IPS-11a (cell line): ENCODE results near the gene LARGE1.

Source experiments
- H3K4me3 ChIP-seq: one replicate; pipeline ENCODE4 v1.5.1; 2013; ENCODE audit warnings: low read depth, low read length, control low read depth

LARGE1 gene

DNA sequence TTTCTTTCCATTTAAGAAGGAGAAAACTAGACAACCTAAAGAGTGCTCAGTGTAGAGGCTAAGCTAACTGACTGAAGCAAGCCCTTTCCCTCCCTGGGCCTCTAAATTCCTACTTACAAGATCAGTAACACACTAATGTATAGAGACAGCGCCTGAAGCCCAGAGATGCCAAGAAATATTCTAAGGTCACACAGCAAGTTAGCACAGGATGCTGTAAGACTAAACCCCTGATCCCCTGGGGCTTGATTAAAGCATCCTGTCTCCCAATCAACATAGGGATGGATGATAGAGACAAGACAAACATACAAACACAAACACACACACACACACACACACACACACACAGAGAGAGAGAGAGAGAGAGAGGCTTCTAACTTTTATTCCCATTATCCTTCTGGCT, 5.6 kb downstream of the LARGE1 start:
- no peak overlapping the region for H3K4me3 ChIP-seq

DNA sequence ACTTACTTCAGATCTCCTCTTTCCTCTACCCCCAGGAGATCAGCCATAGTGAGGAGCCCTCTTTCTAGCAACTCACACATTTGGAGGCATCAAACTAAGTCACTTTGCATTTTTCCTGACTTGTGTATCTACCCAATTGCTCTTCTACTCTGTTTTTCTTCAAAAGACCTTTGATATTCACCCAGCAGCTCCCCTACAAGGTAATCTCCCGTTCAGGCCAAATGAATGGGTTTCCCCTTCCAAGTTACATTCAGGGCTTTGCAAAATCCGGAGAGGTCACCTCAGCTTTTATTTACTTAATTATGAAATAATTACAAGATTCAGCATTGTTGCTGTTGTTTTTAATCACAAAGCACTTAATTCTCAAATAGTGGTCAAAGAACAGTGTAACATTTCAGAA, 6.1 kb downstream of the LARGE1 start:
- no peak overlapping the region for H3K4me3 ChIP-seq

DNA sequence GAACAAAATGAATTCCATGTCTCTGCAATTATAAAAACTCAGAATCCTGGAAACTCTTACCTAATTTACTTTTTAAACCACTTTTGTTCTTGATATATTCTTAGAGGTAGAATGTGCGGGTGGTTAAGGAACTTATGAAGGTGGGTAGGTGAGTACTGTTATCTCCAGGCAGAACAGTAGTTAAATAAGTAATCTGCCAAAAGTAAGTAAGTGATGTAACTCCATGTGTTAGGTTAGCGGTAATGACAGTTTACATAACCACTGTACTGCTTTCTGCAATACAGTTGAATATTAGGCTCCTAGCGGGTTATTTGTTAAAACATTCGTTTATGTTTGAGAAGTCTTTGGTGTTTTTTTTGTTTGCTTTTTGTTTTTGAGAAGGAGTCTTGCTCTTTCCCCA, 7.1 kb downstream of the LARGE1 start:
- H3K4me3 ChIP-seq: no peak overlapping the region

DNA sequence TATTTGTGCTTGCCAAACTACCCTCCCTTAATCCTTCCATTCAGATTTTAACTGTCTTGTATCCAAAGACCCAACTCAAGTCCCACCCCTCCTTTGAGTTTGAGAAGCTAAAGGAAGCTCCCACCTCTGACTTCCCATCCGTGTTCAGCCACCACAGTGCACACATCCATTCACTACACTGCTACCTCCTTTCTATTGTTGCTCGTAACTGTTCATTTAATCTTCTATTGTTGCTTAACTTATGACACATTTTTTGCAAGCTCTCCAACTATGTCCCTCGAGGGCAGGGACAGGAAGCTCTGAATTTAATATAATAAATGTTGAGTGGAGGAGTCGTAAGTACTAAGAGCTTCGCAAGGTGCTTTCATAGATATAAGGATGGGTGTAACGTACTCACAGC, 10.4 kb downstream of the LARGE1 start:
- no peak overlapping the region for H3K4me3 ChIP-seq

DNA sequence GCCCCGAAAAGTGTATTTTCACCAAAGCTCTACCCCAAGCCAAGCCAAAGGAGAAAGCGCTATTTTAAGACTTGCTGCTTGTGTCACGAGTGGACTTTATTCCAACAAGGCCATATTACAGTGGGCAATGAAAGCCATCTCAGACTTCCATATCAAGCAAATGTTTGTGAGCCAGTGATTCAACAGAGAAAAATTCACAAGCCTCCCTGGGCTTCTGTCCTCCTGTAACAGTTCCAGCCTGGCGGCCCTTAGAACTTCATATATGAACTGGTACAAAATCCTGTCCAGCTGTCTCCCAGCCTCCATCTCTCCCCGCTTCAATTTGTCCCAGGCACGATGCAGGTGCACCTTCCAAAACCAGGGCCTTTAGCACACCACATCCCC, 11.2 kb downstream of the LARGE1 start:
- no peak overlapping the region for H3K4me3 ChIP-seq

DNA sequence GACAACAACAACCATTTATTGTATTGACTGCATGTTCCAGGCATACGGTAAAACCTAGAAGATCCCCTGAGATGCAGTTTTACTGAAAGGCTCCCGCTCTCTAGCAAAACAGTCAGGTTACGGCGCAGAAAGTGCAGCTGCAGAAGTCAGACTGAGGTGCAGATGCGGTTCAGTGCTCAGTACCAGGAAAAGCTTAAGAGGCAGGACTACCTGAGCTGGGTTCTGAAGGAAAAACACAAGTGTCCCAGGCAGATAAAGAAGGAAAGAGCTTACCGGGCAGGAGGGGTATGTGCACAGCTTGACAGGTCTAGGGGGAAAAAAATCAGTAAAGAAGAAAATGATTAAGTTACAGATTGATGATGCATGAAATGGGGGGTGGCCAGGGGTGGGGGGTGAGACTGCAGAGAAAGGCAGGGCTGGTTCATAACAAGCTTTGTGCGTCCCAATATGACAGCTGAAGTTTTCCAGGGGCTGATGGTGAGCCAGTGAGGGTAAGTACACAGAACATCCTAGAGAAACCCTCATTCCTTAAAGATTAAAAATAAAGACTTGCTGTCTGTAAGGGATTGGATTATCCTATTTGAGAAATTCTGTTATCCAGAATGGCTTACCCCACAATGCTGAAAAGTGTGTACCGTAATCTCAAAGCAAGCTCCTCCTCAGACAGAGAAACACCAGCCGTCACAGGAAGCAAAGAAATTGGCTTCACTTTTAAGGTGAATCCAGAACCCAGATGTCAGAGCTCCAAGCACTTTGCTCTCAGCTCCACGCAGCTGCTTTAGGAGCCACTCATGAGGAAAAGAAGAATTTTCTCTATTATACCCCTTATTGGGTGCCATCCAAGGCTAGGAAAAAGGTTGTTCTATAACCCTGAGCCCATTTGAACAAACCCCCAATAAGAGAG, 11.9 kb downstream of the LARGE1 start:
- H3K4me3 ChIP-seq: no peak overlapping the region

DNA sequence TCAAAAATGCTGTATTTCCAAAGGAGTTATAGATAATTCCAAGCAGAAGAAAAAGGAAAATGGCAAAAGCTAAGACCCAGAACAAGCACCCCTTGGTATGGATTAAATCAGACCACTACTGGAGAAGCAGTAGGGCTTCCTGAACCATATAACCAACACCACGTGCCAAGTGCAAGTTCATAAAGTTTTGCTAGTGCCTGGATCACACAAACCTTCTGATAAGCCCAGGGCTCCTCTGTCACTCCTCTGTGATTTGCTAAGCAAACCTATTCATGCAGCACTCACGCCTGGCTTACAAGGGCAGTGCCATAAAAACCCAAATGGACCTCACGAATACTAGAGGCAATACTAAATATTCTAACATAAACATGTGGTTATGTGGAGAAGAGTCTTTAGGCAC, 13.3 kb downstream of the LARGE1 start:
- H3K4me3 ChIP-seq: no peak overlapping the region

DNA sequence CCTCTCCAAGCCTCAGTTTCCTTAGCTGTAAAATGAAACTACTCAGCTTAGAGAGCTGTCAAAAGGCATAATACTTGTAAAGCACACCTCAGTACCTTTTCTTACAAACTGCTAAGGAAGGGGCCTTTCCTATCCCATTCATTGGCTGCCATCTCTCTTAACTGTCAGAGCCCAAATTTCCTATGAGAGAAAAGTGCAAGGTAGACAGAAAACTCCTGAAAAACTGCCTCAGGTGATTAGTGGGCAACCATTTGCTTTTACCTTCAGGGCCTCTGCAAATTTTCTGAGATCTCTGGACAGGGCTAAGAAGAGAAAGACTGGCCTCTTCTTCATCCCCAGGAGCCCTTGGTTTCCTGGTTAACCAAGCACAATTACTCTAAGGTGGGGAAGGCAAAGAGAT, 13.8 kb downstream of the LARGE1 start:
- H3K4me3 ChIP-seq: no peak overlapping the region

DNA sequence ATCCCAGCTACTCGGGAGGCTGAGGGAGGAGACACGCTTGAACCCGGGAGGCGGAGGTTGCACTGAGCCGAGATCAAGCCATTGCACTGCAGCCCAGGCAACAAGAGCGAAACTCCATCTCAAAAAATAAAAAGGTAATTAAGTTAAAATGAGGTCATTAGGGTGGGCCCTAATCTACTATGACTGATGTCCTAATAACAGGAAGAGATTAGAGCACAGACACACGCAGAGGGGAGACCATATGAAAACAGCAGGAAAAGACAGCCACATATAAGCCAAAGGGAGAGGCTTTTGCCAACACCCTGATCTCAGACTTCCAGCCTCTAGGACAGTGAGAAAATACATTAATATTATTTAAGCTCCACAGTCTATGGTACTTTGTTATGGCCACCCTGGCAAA, 17.3 kb downstream of the LARGE1 start:
- no peak overlapping the region for H3K4me3 ChIP-seq

DNA sequence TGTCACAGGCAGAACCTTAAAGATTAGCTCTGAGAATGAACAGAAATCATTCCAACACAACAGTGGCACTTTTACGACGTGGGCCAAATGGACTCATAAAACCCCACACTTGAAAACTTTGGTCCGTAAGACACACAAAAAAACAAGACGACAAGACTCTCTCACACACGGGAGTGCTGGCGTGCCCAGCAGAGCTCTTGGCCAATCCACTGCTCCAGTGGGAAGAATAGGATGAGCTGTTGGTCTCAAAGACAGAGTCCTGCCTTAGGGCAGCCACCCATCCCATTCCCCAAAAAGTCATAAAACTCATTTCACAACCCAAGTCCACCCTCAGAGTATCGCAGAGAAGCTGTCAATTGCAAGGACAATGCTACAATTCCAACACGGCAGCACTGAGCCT, 18.2 kb downstream of the LARGE1 start:
- H3K4me3 ChIP-seq: no peak overlapping the region

DNA sequence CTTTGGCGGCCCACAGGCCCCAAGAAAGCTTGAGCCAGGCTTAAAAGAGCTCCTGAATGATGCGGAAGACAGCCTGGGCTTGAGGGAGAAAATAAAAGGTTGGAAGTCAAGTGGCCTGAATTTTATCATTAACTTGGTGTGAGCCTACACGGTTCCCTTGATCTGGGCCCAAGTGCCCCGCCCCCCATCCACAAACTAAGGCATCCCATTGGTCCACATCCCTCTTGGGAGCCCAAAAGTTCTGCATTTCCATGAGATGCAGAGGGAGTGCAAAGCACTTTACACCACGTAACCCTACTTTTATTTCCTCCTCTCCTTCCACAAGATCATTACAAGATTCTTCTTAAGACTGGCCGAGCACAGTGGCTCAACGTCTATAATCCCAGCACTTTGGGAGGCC, 22.2 kb downstream of the LARGE1 start:
- no peak overlapping the region for H3K4me3 ChIP-seq

DNA sequence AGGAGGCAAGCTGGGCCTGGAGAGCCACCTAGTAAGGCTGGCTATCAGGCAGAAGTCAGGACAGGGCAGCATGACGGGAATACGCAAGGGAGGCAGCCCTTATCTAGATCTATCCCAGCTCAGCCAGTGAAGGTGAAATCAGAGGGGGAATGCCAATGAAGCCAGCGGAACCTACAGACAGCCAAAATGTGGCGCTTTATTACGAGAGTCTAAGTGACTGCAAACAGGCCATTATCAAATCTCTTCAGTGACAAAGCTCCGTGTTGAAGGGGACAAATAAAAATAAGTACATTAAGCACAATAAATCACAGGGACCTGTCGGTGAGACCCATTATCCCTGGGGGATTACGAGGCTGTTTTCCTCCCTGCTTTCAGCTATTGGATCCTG, 22.8 kb downstream of the LARGE1 start:
- H3K4me3 ChIP-seq: no peak overlapping the region

DNA sequence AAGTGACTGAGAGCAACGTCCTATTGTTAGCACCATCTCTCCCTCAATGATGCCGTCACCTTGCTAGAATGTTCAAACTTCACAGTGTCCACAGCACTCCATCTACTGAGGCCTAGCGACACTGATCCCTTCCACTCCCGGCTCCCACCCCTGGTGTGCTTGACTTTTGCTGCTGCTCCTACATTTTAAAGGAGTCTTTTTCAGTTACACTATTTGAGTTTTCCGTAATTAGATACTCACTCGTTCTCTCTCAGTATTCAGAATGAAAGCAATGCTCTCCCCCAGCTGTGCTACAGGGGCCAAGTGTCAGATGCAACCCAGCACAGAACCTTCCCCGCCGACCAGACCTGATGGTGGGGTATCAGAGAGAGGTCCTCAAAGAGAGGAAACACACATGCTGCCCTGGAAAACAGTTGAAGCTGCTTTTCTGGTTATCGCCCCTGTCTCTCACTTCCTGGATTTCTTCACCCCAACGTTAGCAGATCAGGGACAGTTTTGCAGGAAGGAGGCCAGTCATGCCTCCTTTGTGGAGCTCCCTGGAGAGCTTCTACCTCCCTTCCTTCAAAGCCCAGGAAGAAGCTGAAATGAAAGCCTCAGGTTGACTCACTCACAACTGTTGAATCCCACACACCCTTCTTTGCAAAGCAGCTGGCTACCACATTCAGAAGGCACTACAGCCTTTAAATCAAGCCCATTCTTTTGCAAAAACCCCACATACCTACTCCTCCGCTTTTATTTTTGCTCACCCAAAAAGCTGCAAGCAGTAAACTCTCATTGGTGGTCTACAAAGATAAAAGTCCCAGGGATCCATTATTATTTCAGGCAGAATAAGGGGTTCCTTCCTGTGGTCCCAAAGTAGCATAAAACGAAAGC, 23.5 kb downstream of the LARGE1 start:
- H3K4me3 ChIP-seq: no peak overlapping the region

DNA sequence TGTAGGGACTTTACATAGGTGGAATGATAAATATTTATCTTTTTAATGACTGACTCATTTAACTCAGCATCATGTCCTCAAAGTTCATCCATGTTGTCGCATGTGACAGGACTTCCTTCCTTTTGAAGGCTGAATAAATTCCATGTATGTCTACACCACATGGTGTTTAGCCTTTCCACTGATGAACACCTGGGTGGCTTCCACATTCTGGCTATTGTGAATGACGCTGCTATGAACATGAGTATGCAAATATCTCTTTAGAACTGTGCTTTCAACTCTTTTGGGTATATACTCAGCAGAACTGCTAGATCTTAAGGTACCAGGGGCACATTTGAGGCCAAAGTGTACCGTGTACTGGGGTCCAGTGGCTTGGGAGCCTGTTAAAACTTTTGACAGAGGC, 24.1 kb downstream of the LARGE1 start:
- H3K4me3 ChIP-seq: no peak overlapping the region

DNA sequence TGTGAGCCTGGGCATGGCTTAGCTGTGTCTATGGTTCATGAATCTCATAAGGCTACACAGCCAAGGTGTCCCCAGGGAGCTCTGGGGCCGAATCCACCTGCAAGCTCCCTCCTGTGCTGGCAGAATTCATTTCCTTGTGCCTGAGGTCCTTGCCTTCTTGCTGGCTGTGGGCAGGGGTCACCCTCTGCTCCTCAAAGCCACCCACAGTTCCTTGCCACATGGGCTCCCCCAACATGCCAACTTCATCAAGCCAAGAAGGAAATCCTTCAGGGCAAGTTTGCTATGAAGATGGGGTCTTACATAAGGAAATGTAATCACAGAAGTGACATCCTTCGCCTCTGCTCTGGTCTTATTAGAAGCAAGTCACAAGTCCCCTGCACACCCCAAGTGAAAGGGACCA, 24.8 kb downstream of the LARGE1 start:
- no peak overlapping the region for H3K4me3 ChIP-seq

DNA sequence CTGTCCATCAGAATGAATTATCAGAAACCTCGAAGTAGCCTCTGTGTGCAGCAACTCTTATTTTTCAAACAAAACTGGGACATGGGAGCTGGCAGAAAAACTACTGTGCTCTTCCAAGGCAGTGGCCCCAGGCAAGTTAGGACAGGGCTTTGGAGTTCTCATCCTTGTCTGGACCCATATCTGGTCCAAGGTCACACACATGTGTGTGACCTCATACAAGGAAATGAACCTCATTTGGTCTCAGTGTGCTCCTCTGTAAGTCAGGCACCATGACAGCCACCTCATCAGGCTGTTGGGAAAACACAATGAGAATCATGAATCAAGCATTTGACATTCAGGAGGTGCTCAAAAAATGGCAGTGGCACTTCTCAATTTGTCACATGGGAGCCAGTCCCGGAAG, 25.8 kb downstream of the LARGE1 start:
- no peak overlapping the region for H3K4me3 ChIP-seq

DNA sequence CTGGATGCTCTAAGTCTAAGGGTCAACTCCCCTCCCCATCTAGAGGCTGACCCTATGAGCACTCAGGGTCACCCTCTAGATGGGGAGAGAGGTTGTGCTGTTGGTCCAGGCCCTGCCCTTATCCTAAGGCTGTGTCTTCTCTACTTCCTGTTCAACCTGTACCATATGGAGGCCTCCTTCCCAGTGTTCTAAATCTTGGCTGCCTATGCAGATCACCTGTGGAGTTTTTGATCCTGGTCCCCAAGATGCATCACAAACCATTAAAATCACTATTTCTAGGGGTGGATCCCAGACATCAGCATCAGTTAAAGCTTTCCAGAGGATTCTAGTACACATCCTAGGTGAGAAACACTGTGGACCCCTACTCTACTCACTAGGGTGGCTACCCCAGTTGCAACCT, 26.2 kb downstream of the LARGE1 start:
- H3K4me3 ChIP-seq: no peak overlapping the region

DNA sequence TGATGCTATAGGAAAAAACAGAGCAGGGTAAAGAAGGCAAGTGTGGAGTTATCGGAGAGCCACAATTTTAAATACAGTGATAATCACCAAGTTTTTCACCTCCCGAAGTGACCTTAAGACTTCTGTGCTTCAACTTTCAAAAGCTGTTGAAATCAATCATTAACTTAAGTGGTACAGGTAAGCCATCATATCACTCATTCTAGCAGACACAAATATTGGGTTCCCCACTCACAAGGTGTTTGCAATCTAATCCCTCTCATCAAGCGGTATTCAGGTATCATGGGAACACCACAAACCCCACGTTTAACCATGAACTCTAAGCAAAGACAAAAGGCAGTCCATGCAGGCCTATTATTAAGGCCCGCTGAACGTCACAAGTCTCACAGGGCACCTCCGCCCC, 26.8 kb downstream of the LARGE1 start:
- H3K4me3 ChIP-seq: no peak overlapping the region

DNA sequence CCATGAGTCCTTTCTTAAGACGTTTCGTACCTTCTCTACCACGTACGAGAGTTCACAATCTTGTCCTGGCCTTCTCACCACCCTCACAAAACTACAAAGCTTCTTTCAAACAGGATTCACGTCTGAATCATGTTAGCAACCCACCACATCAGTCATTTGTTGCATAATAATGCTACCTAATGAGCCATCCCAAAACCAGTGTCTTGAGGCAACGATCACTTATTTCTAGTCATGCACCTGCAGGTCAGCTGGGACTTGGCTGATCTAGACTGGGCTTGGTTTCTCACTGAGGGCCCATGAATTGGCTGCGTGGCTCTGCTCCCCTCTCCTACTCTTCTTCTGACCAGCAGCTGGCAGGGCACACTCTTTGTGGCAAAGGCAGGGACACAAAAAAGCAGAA, 28.3 kb downstream of the LARGE1 start:
- H3K4me3 ChIP-seq: no peak overlapping the region

DNA sequence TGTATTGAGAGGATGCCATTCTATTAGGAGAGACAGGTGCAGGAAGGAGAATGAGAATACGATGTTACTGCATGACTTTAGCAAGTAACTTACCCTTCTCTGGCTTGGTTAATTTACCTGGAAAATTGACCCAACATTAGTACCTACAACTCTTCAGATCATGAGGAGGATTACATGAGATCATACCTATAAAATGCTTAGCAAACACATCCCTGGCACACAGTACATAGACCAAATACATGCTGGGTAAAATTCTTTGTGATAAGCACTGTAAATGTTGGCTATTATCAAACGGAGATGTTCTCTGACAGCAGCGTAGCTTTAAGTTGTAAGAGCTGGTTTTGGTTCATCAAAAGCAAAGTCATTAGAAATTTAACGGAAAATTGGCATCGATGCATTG, 28.8 kb downstream of the LARGE1 start:
- no peak overlapping the region for H3K4me3 ChIP-seq

DNA sequence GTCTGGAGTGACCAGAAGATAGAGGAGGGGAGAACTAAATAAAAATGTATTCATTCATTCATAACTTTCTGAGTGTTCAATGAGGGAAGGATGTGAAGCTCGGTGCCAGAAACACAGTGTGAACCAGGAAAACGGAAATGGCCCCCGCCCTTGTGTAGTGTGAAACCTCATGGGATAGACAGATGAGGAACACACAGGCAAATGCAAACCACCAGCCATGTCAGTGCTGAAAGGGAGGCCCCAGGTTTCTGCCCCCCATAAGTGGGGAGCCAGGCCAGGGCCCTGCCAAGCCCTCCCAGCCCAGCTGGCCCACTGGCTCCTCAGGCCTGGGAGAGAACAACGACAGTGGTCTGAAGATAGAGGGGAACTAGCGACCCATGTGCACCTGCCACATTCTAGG, 30.5 kb downstream of the LARGE1 start:
- no peak overlapping the region for H3K4me3 ChIP-seq

DNA sequence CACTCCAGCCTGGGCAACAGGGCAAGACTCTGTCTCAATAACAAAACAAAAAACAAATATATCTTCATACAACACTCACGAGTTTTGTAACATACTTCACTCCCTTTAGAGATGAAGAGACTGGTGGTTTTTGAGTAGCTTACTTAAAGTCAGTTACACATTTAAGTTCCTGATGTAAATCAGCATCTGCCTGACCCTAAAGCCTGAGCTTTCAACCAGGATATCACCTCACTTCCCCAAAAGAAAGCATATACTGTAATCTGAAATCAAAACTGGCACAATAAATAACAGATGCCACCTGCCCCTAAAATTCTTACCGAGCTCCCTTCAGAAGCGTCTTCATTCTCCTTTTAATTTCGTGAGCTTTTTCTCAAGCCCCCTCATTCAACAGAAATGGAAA, 31.5 kb downstream of the LARGE1 start:
- no peak overlapping the region for H3K4me3 ChIP-seq
